HCT116 (cell line): ENCODE measurements around the gene KRTCAP2.

Experiments
- CTCF ChIP-seq, 3 experiments: fragments of 200-600 bp in 1 of 3; sonication (generic) in 1 of 3; IDR thresholded peaks in 2 of 3; conservative IDR thresholded peaks in 1 of 3; 2 replicates each; pipeline ENCODE4 v1.5.1; 2012 to 2017; ENCODE audit warnings: low read depth in 2 of 3, low read length in 2 of 3, antibody characterized with exemption in 1 of 3, borderline replicate concordance in 1 of 3, control low read depth in 1 of 3, mild to moderate bottlenecking in 1 of 3, mixed read lengths in 1 of 3, mixed run types in 1 of 3, moderate library complexity in 1 of 3; ENCODE audit not compliant: insufficient read depth in 1 of 3
- EGR1 ChIP-seq: IDR thresholded peaks from 2 replicates; pipeline ENCODE4 v1.6.1; 2012; ENCODE audit warnings: low read depth
- EZH2 ChIP-seq: fragments of 200-600 bp; sonication (generic); IDR thresholded peaks from 2 replicates; pipeline ENCODE4 v1.6.1; 2017; ENCODE audit warnings: antibody characterized with exemption, mixed run types
- SIN3A ChIP-seq: IDR thresholded peaks from 2 replicates; pipeline ENCODE4 v1.6.1; 2012; ENCODE audit warnings: low read depth
- YY1 ChIP-seq: IDR thresholded peaks from 2 replicates; pipeline ENCODE4 v1.6.1; 2011; ENCODE audit warnings: low read length, low read depth, moderate library complexity, mild to moderate bottlenecking; ENCODE audit not compliant: insufficient replicate concordance; ENCODE audit errors: extremely low read depth

GRCh38 chr1:155145491-155145890, 27.6 kb downstream of the KRTCAP2 start:
- TF ChIP-seq CTCF (IDR thresholded peaks at IDR 0.05 in 2 of 3, conservative IDR thresholded peaks at IDR 0.05 in 1 of 3; ENCODE audit: borderline replicate concordance in 1 of 3, insufficient read depth in 1 of 3, low read depth in 2 of 3, low read length in 2 of 3) (peak in 1 of 3 experiments; percentile 17; a peak in 2 of 6 replicates), SIN3A (no peak), EGR1 (no peak), EZH2 (no peak), YY1 (no peak)
